ENCODE results near the gene FAM83B. TPM values are rescaled to one million over a fixed set of nuclear protein-coding genes. Genes with fewer than 3 reads are reported as not detected.
A peak's percentile ranks its signal among the peaks of the same experiment; 100 is the strongest.
"Not testable (repeated sequence)": the region's sequence is repeated elsewhere in the genome, so short reads cannot be mapped to it uniquely, and the experiment has no call there.

FAM83B gene
- 0.07 and 0.29 TPM in 2 replicates for total RNA-seq (2014; rRNA removed)
- percentile 8 among the genes with signal in this experiment for Bru-seq, nascent RNA
- BruChase-seq, experiment 1, labeled RNA remaining after a 6-hour chase: percentile 3 among the genes with signal in this experiment
- percentile 6 among the genes with signal in this experiment for BruChase-seq, experiment 2, labeled RNA remaining after a 2-hour chase
- long read RNA-seq: 0 reads

GRCh38 chr6:54846243-54846856, at the start of gene FAM83B:
FAM83B (plus strand) TSS chr6:54846771; CDS start chr6:54870247, 23,476 bp downstream.
- ATAC-seq: no peak
- H3F3A ChIP-seq (ENCODE audit: low read length, unreplicated experiment): no peaks in the 10 kb centered on the region
- H3K27ac ChIP-seq (ENCODE audit: low read length): peak within 1 kb of the TSS; percentile 97
- CTCF ChIA-PET: no interaction called here
- POLR2A ChIA-PET (ENCODE audit: unreplicated experiment): no interaction called here
- H3K9me2 ChIP-seq (replicated peaks; ENCODE audit: low read length): no peaks in the 10 kb centered on the region
- no peaks in the 10 kb centered on the region for H3K36me3 ChIP-seq (ENCODE audit: low read depth, low read length)
- H3K9ac ChIP-seq (ENCODE audit: low read length): peak within 1 kb of the TSS; percentile 57
- peak within 1 kb of the TSS; percentile 41; the same call in 1 of the 2 replicates for H2AFZ ChIP-seq (ENCODE audit: low read length)
- H3K4me1 ChIP-seq (ENCODE audit: insufficient read depth, low read length): peaks cover 22% of the 10 kb centered on the region
- TF ChIP-seq EZH2 (IDR thresholded peaks at IDR 0.05; ENCODE audit: low read length, unreplicated experiment) (no peak), CTCF (conservative IDR thresholded peaks at IDR 0.05; ENCODE audit: low read depth, low read length) (no peak), EZH2phosphoT487 (IDR thresholded peaks at IDR 0.05; ENCODE audit: borderline replicate concordance, low read length) (no peak)
- H3K9me3 ChIP-seq (ENCODE audit: low read length): no peaks in the 10 kb centered on the region
- peak within 1 kb of the TSS; percentile 7; the same call in 1 of the 2 replicates for H3K4me3 ChIP-seq (ENCODE audit: low read length)
- no TSS peak for BruUV-seq (replicated peaks)
- no peaks in the 10 kb centered on the region for H3K79me2 ChIP-seq (ENCODE audit: low read length)
- peak within 1 kb of the TSS; percentile 70 for H3K4me2 ChIP-seq (ENCODE audit: low read length)
- intact Hi-C loops (cut with micrococcal nuclease): no loop called here
- H3K27me3 ChIP-seq (ENCODE audit: low read length): no peaks in the 10 kb centered on the region
- H4K20me1 ChIP-seq (ENCODE audit: low read length): no peaks in the 10 kb centered on the region
- no peak for DNase-seq

GRCh38 chr6:54796918-54797317, 49.7 kb upstream of the FAM83B start:
- H3K79me2 ChIP-seq (ENCODE audit: low read length); H3K27ac ChIP-seq (ENCODE audit: low read length); H3K9me3 ChIP-seq (ENCODE audit: low read length); H3K4me1 ChIP-seq (ENCODE audit: insufficient read depth, low read length); H3K36me3 ChIP-seq (ENCODE audit: low read depth, low read length); DNase-seq; H3K27me3 ChIP-seq (ENCODE audit: low read length); H3K4me3 ChIP-seq (ENCODE audit: low read length); H3K4me2 ChIP-seq (ENCODE audit: low read length); ATAC-seq; BruUV-seq (replicated peaks); H3K9ac ChIP-seq (ENCODE audit: low read length); POLR2A ChIA-PET (ENCODE audit: unreplicated experiment); intact Hi-C loops (cut with micrococcal nuclease); H4K20me1 ChIP-seq (ENCODE audit: low read length); CTCF ChIA-PET; H3F3A ChIP-seq (ENCODE audit: low read length, unreplicated experiment); H2AFZ ChIP-seq (ENCODE audit: low read length); H3K9me2 ChIP-seq (replicated peaks; ENCODE audit: low read length): not testable (repeated sequence)

- Histone ChIP-seq H3K36me3 (ENCODE audit: low read depth, low read length) (no peaks in the 10 kb centered on the region), H3K9me3 (ENCODE audit: low read length) (no peaks in the 10 kb centered on the region), H3K4me1 (ENCODE audit: insufficient read depth, low read length) (peaks cover 18% of the 10 kb centered on the region), H3K27ac (ENCODE audit: low read length) (no peak overlapping the region), H3K79me2 (ENCODE audit: low read length) (no peaks in the 10 kb centered on the region), H3K9ac (ENCODE audit: low read length) (no peak overlapping the region), H2AFZ (ENCODE audit: low read length) (no peak overlapping the region), H3F3A (ENCODE audit: low read length, unreplicated experiment) (no peaks in the 10 kb centered on the region), H3K4me2 (ENCODE audit: low read length) (no peak overlapping the region), H3K27me3 (ENCODE audit: low read length) (no peaks in the 10 kb centered on the region), H3K9me2 (replicated peaks; ENCODE audit: low read length) (no peaks in the 10 kb centered on the region), H3K4me3 (ENCODE audit: low read length) (no peak overlapping the region), H4K20me1 (ENCODE audit: low read length) (no peaks in the 10 kb centered on the region)
- BruUV-seq (replicated peaks): no TSS peak
- TF ChIP-seq EZH2phosphoT487 (IDR thresholded peaks at IDR 0.05; ENCODE audit: borderline replicate concordance, low read length) (no peak), CTCF (conservative IDR thresholded peaks at IDR 0.05; ENCODE audit: low read depth, low read length) (no peak), EZH2 (IDR thresholded peaks at IDR 0.05; ENCODE audit: low read length, unreplicated experiment) (no peak)
- ATAC-seq (no peak), DNase-seq (no peak)
- POLR2A ChIA-PET (ENCODE audit: unreplicated experiment): no interaction called here
- intact Hi-C loops (cut with micrococcal nuclease): no loop called here
- CTCF ChIA-PET: no interaction called here
Observed at GRCh38 chr6:54800050-54800600, 46.4 kb upstream of the FAM83B start.
